ENCODE measurements around the gene ETV6.
"Not testable (repeated sequence)": the region's sequence is repeated elsewhere in the genome, so short reads cannot be mapped to it uniquely, and the experiment has no call there.

The ETV6 gene

GRCh38 chr12:11649413-11650285 is at the start of gene ETV6:
Gene ETV6, plus strand, starts transcription at chr12:11649674. Its CDS starts 454 bp downstream, at chr12:11650128.
- Mint-ChIP-seq H3K36me3 (no peaks in the 10 kb centered on the region), H3K9me3 (no peaks in the 10 kb centered on the region), H3K4me3 (peak within 1 kb of the TSS; percentile 97), H3K27me3 (no peaks in the 10 kb centered on the region), H3K4me1 (peaks cover 48% of the 10 kb centered on the region), H3K27ac (peak within 1 kb of the TSS; percentile 99)

GRCh38 chr12:11600199-11600598 is 49.3 kb upstream of the ETV6 start:
- H3K9me3 Mint-ChIP-seq, result no peaks in the 10 kb centered on the region
- H3K4me1 Mint-ChIP-seq, result peaks cover 13% of the 10 kb centered on the region
- no peaks in the 10 kb centered on the region for H3K36me3 Mint-ChIP-seq
- no peak overlapping the region for H3K27ac Mint-ChIP-seq
- no peaks in the 10 kb centered on the region for H3K27me3 Mint-ChIP-seq
- no peak overlapping the region for H3K4me3 Mint-ChIP-seq

DNA sequence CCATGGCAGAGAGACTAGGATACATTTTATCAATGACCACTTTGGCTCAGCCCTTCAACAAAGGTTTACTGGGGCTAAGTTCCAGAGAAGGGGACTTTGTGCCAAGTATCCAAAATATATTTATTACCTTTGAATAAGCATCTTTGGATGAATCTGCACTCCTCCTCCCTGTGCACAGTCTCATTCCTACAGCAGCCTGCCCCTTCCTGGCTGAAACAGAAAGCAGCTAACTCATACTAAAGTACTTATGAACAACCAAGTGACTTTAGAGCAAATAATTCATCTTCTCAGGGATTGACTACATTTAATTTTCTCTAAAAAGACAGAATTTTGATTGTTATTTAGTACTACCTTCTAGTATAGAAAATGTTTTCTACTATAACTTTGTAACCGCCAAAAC is 47.8 kb upstream of the ETV6 start:
- Mint-ChIP-seq H3K27me3 (no peaks in the 10 kb centered on the region), H3K4me3 (no peak overlapping the region), H3K36me3 (no peaks in the 10 kb centered on the region), H3K9me3 (no peaks in the 10 kb centered on the region), H3K27ac (no peak overlapping the region), H3K4me1 (peaks cover 9% of the 10 kb centered on the region)

DNA sequence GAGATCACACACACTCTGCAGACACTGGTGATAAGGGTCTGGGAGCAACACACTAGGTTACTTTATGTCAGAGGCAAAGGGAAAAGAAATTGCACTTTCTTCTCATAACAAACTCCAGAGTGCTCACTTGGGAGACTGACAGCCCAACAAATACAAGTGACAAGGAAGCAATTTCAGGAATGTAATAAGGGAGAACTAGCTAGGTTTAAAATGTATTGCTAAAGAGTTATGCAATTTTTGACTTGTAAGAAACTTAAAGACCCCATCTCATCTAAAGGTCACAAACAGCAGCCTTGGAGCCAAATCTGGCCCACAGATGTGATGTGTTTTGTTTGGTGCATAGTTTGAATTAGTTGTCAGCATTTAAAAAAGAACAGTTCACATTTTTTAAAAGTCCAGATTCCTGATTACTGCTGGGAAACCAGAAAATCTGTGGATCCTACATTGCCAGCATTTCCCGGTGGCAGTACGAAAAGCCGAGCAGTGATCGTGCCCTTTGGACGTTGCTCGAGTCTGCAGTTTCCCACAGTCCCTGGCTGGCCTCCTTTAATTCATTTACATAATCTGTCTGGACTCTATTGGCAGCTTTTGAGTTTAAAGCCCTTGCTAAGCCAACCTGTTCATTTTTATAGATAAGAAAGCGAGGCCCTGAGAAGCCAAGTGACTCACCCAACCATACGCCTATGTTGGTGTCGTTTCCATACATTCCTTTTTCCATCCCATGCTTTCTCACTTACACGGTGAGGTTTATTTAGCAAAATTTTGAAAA is 42.0 kb upstream of the ETV6 start:
- no peaks in the 10 kb centered on the region for H3K9me3 Mint-ChIP-seq
- H3K27me3 Mint-ChIP-seq, result no peaks in the 10 kb centered on the region
- H3K36me3 Mint-ChIP-seq, result no peaks in the 10 kb centered on the region
- no peaks in the 10 kb centered on the region for H3K4me1 Mint-ChIP-seq
- H3K27ac Mint-ChIP-seq, result no peak overlapping the region
- H3K4me3 Mint-ChIP-seq, result no peak overlapping the region

DNA sequence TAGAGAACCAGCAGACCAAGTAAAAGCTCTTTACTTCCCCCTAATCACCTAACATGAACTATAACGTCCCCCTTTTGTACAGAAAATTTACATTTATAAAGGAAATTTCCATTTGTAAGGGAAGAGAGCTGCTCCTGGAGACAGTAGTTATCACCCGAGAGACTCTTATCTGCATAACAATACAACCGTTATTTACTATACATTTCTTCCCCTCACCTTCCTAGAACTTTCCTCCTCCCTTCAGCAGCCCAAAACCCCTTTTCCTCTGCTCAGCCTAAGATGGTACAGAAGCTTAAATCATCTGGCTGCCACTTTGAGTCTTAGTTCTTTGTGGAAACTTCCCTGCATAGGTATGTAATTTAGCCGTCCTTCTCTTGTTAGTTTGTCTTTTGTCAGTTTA is 40.4 kb upstream of the ETV6 start:
- no peaks in the 10 kb centered on the region for H3K4me1 Mint-ChIP-seq
- H3K27me3 Mint-ChIP-seq, result no peaks in the 10 kb centered on the region
- no peak overlapping the region for H3K27ac Mint-ChIP-seq
- H3K36me3 Mint-ChIP-seq, result no peaks in the 10 kb centered on the region
- H3K4me3 Mint-ChIP-seq, result no peak overlapping the region
- H3K9me3 Mint-ChIP-seq, result no peaks in the 10 kb centered on the region

DNA sequence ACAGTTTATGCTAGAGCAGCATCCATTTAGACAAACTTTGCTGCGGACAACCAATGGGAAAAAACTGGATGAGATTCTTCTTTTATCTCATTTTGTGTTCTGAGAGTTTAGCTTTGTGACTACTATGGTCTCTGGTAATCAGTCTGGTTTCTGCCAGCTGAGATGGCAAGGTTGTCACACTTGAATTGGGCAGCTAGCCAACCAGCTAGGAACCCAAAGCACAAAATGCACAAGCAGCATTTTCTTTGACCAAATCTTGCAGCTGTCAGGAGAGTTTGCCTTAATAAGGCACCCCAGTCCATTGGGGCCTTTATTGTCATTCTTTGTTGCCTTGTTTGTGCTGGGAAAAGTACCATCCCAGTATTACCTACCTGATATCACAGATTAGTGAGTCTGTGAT is 34.0 kb upstream of the ETV6 start:
- H3K36me3 Mint-ChIP-seq, result no peaks in the 10 kb centered on the region
- H3K4me3 Mint-ChIP-seq, result no peak overlapping the region
- H3K27ac Mint-ChIP-seq, result no peak overlapping the region
- no peaks in the 10 kb centered on the region for H3K9me3 Mint-ChIP-seq
- H3K4me1 Mint-ChIP-seq, result no peaks in the 10 kb centered on the region
- no peaks in the 10 kb centered on the region for H3K27me3 Mint-ChIP-seq

DNA sequence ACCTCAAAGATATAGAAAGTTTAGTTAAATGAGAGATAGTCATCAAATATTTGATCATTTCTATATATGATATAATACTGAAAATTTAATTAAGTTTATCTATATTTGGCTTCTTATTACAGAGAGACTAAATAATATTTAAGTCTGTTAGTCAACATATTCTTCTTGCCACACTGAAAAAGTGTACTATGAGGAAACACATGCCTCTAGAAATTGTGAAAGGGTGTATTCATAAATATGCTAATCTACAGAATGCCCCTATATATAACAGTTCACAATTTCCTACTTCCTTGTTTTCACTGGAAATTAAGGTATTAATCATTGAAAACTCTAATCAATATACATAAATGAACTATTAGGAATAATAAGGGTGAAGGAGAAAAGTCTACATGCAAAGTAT is 31.4 kb upstream of the ETV6 start:
- no peak overlapping the region for H3K27ac Mint-ChIP-seq
- no peak overlapping the region for H3K4me3 Mint-ChIP-seq
- H3K36me3 Mint-ChIP-seq, result no peaks in the 10 kb centered on the region
- peaks cover 4% of the 10 kb centered on the region for H3K4me1 Mint-ChIP-seq
- no peaks in the 10 kb centered on the region for H3K9me3 Mint-ChIP-seq
- H3K27me3 Mint-ChIP-seq, result no peaks in the 10 kb centered on the region

DNA sequence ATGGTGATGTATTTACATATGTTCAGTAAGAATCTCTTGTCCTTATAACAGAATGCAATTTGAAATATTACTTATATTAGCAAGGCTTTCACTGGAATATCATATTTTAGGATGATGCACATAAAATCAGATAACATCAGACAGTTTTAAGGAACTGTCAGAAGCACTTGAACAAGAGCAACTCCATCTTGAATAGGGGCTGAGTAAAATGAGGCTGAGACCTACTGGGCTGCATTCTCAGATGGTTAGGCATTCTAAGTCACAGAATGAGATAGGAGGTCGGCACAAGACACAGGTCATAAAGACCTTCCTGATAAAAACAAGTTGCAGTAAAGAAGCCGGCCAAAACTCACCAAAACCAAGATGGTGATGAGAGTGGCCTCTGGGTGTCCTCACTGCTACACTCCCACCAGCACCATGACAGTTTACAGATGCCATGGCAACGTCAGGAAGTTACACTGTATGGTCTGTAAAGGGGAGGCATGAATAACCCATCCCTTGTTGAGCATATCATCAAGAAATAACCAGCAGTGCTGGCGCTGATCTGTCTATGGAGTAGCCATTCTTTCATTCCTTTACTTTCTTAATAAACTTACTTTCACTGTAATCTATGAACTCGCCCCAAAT is 27.6 kb upstream of the ETV6 start:
- Mint-ChIP-seq H3K36me3 (no peaks in the 10 kb centered on the region), H3K27me3 (no peaks in the 10 kb centered on the region), H3K4me1 (peaks cover 4% of the 10 kb centered on the region), H3K4me3 (no peak overlapping the region), H3K27ac (no peak overlapping the region), H3K9me3 (no peaks in the 10 kb centered on the region)

DNA sequence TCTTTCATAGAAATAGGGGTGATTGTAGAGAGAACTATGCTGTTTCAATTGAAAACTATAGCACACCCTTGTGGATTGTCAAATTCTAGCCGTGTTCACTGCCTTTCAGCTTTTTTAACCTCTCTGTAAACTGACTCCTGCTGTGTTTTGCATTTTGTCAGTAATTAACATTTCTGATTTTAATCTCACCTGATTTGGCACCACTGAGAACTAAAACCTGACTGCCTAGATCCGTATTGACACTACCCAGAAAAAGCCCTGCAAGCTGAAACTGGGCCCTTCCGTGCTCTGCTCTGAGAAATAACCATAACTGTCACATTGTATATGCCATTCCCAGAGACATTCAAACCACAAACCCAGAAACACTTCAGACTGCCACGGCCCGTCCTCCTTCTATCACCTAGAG is 26.6 kb upstream of the ETV6 start:
- Mint-ChIP-seq H3K9me3 (no peaks in the 10 kb centered on the region), H3K27ac (no peak overlapping the region), H3K4me1 (peaks cover 4% of the 10 kb centered on the region), H3K27me3 (no peaks in the 10 kb centered on the region), H3K4me3 (no peak overlapping the region), H3K36me3 (no peaks in the 10 kb centered on the region)

DNA sequence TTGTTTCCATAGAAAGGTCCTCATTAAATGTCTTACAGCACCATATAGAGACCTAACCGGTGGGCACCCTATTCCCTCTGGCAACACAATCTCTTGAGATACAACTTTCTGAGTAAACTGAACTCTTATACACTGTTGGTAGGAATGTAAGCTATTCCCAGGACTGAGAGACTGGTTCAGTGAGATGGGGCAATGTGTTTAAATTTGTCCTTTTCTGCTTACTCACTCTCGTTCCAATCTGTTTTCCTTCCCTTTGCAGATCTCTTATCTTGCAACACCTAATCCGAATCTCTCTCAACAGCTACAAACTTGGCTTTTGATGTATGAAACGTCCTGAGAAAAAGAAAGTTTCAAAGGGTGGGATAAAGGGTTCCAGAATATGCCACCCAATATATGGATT is 26.1 kb upstream of the ETV6 start:
- Mint-ChIP-seq H3K9me3 (no peaks in the 10 kb centered on the region), H3K36me3 (no peaks in the 10 kb centered on the region), H3K27ac (no peak overlapping the region)

GRCh38 chr12:11624116-11624515 is 25.4 kb upstream of the ETV6 start:
- Mint-ChIP-seq H3K4me3 (no peak overlapping the region), H3K36me3 (no peaks in the 10 kb centered on the region), H3K27me3 (no peaks in the 10 kb centered on the region), H3K27ac (no peak overlapping the region), H3K9me3 (no peaks in the 10 kb centered on the region), H3K4me1 (peaks cover 4% of the 10 kb centered on the region)

More for the DNA sequence above, 26.1 kb upstream of the ETV6 start:
- Mint-ChIP-seq H3K27me3 (no peaks in the 10 kb centered on the region), H3K4me1 (peaks cover 4% of the 10 kb centered on the region), H3K4me3 (no peak overlapping the region)

DNA sequence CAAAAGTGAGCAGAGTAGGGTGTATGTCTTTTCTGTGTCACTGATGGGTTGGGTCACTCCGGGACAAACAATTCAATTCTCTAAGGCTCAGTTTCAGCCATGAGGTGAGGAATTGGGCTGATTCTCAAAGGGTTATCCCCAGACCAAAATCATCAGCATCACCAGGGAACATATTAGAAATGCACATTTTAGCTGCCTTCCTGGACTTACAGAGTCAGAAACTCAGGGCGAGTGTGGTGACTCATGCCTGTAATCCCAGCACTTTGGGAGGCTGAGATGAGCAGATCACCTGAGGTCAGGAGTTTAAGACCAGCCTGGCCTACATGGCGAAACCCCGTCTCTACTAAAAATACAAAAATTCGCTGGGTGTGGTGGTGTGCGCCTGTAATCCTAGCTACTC is 21.8 kb upstream of the ETV6 start:
- not testable (repeated sequence) for H3K4me3 Mint-ChIP-seq, H3K27me3 Mint-ChIP-seq, H3K36me3 Mint-ChIP-seq, H3K9me3 Mint-ChIP-seq, H3K4me1 Mint-ChIP-seq, H3K27ac Mint-ChIP-seq

GRCh38 chr12:11628353-11628752 is 21.1 kb upstream of the ETV6 start:
- H3K9me3 Mint-ChIP-seq, result no peaks in the 10 kb centered on the region
- no peaks in the 10 kb centered on the region for H3K36me3 Mint-ChIP-seq
- H3K27ac Mint-ChIP-seq, result no peak overlapping the region
- H3K4me3 Mint-ChIP-seq, result no peak overlapping the region
- H3K27me3 Mint-ChIP-seq, result no peaks in the 10 kb centered on the region
- H3K4me1 Mint-ChIP-seq, result no peaks in the 10 kb centered on the region

DNA sequence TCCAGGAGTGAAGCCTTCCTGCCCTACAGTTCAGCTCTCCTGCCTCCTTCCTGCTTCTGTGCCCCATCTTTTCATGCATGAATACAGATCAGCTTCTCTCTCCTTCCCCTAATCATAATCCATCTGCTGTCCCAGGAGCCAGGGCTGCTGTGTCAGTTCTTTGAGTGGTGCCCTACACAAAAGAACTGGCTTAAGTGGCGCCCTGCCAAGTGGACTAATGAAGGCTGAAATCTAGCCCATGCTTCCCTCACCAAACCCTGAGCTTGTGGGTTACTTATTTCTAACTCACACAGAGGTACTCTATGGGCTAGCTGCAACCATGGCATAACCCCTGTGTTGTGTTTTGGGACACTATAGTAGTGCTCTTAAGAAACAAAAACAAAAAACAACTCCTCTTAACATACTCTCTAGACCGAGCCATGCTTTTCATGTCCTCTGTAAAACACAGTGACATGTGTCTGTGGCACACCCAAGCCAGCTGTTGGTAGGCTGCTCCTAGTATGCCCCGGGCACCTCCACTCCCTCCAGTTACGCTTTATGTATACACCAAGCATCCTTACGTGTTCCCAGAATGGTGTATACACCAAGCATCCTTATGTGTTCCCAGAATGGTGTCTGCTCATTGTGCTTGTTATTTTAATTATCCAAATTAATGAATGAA is 19.3 kb upstream of the ETV6 start:
- Mint-ChIP-seq H3K4me1 (no peaks in the 10 kb centered on the region), H3K9me3 (no peaks in the 10 kb centered on the region), H3K4me3 (no peak overlapping the region), H3K27ac (no peak overlapping the region), H3K36me3 (no peaks in the 10 kb centered on the region), H3K27me3 (no peaks in the 10 kb centered on the region)

- H3K36me3 Mint-ChIP-seq, result no peaks in the 10 kb centered on the region
- H3K4me3 Mint-ChIP-seq, result no peak overlapping the region
- no peaks in the 10 kb centered on the region for H3K27me3 Mint-ChIP-seq
- H3K4me1 Mint-ChIP-seq, result no peaks in the 10 kb centered on the region
- H3K27ac Mint-ChIP-seq, result no peak overlapping the region
- no peaks in the 10 kb centered on the region for H3K9me3 Mint-ChIP-seq
Observed at GRCh38 chr12:11631288-11631687, 18.2 kb upstream of the ETV6 start.

Data from activated naive CD4-positive, alpha-beta T cell treated with anti-CD3 and anti-CD28 coated beads, Interleukin-2, amount 50 U/mL, for 24 hours (primary cell).